ENCODE data around the gene DCC.

The DCC gene

GRCh38 chr18:53567929-53568574 is 1228.1 kb downstream of the DCC start:
- H3K9me2 ChIP-seq (replicated peaks; ENCODE audit: control insufficient read depth, low read length) = no peaks in the 10 kb centered on the region
- H4K20me1 ChIP-seq (ENCODE audit: control insufficient read depth, insufficient read depth, low read depth, low read length) = no peaks in the 10 kb centered on the region
- no peak for TF ChIP-seq EZH2phosphoT487 (IDR thresholded peaks at IDR 0.05; ENCODE audit: borderline replicate concordance, low read length)
- peak; percentile 60 for TF ChIP-seq CTCF (IDR thresholded peaks at IDR 0.05; ENCODE audit: low read depth, low read length, poor library complexity, severe bottlenecking)
- no peaks in the 10 kb centered on the region for H3F3A ChIP-seq (ENCODE audit: control insufficient read depth, insufficient read depth)
- no peaks in the 10 kb centered on the region for H3K9me3 ChIP-seq (ENCODE audit: control insufficient read depth, insufficient read depth, low read length)
- no peaks in the 10 kb centered on the region for H3K4me1 ChIP-seq (ENCODE audit: control insufficient read depth, low read length)
- no peak overlapping the region for H3K4me3 ChIP-seq (ENCODE audit: low read length)
- no peaks in the 10 kb centered on the region for H3K27me3 ChIP-seq (ENCODE audit: control insufficient read depth, low read length)
- H3K79me2 ChIP-seq (ENCODE audit: control insufficient read depth, low read length) = no peaks in the 10 kb centered on the region
- no peak overlapping the region for H3K27ac ChIP-seq (ENCODE audit: low read depth, low read length)
- no peak overlapping the region for H3K4me2 ChIP-seq (ENCODE audit: low read length)
- H3K36me3 ChIP-seq (ENCODE audit: control insufficient read depth, low read length) = no peaks in the 10 kb centered on the region
